SJCRH30 (cell line): ENCODE measurements around the gene ANO4. TPM values are rescaled to one million over a fixed set of nuclear protein-coding genes. Genes with fewer than 3 reads are reported as not detected.
"Not testable (repeated sequence)": the region's sequence is repeated elsewhere in the genome, so short reads cannot be mapped to it uniquely, and the experiment has no call there.

Source experiments
- DNase-seq, 2 experiments: peaks; one replicate each; pipeline ENCODE4 v3.0.0-alpha.2; 2015 to 2020
- H3K27ac ChIP-seq: fragments of 250-450 bp; sonication (Bioruptor Pico); 2 replicates; pipeline ENCODE4 v1.5.1; 2020; ENCODE audit warnings: mild to moderate bottlenecking, moderate library complexity
- H3K27me3 ChIP-seq: fragments of 250-450 bp; sonication (Bioruptor Pico); 2 replicates; pipeline ENCODE4 v1.5.1; 2020; ENCODE audit warnings: mild to moderate bottlenecking, moderate library complexity
- H3K36me3 ChIP-seq: fragments of 250-450 bp; sonication (Bioruptor Pico); 2 replicates; pipeline ENCODE4 v1.5.1; 2020; ENCODE audit warnings: mild to moderate bottlenecking, moderate library complexity
- H3K4me1 ChIP-seq: fragments of 250-450 bp; sonication (Bioruptor Pico); 2 replicates; pipeline ENCODE4 v1.5.1; 2020; ENCODE audit warnings: mild to moderate bottlenecking, moderate library complexity
- H3K4me3 ChIP-seq: fragments of 250-450 bp; sonication (Bioruptor Pico); 2 replicates; pipeline ENCODE4 v1.5.1; 2020; ENCODE audit warnings: mild to moderate bottlenecking, moderate library complexity
- H3K9me3 ChIP-seq: fragments of 250-450 bp; sonication (Bioruptor Pico); replicated peaks from 2 replicates; pipeline ENCODE4 v1.5.1; 2020; ENCODE audit warnings: mild to moderate bottlenecking, moderate library complexity
- total RNA-seq: library from RNA; depleted of rRNA; stranded (reverse); fragments of >200 nt; shearing (Covaris generic); gene quantifications from 2 replicates; pipeline ENCODE4 v1.2.3, GENCODE V29; 2014

The ANO4 gene
- total RNA-seq, 1 experiment from 2014 or later, result 0.16 TPM

- no peak for DNase-seq
- H3K27ac ChIP-seq, result no peak overlapping the region
- H3K27me3 ChIP-seq, result no peaks in the 10 kb centered on the region
Measured at GRCh38 chr12:100967189-100967588, 172.6 kb downstream of the ANO4 start.

GRCh38 chr12:100970894-100971293 lies 176.3 kb downstream of the ANO4 start:
- no peaks in the 10 kb centered on the region for H3K4me1 ChIP-seq

More at GRCh38 chr12:100967189-100967588, 172.6 kb downstream of the ANO4 start:
- Histone ChIP-seq H3K9me3 (no peaks in the 10 kb centered on the region), H3K4me3 (no peak overlapping the region), H3K4me1 (no peaks in the 10 kb centered on the region), H3K36me3 (no peaks in the 10 kb centered on the region)

GRCh38 chr12:100972121-100972520 lies 177.5 kb downstream of the ANO4 start:
- no peaks in the 10 kb centered on the region for H3K27me3 ChIP-seq
- H3K27ac ChIP-seq, result no peak overlapping the region
- no peaks in the 10 kb centered on the region for H3K9me3 ChIP-seq
- H3K36me3 ChIP-seq, result no peaks in the 10 kb centered on the region
- no peaks in the 10 kb centered on the region for H3K4me1 ChIP-seq
- no peak overlapping the region for H3K4me3 ChIP-seq
- no peak for DNase-seq

More at GRCh38 chr12:100970894-100971293, 176.3 kb downstream of the ANO4 start:
- Histone ChIP-seq H3K4me3 (no peak overlapping the region), H3K27me3 (no peaks in the 10 kb centered on the region), H3K9me3 (no peaks in the 10 kb centered on the region), H3K36me3 (no peaks in the 10 kb centered on the region), H3K27ac (no peak overlapping the region)
- DNase-seq, result no peak

- no peak for DNase-seq
Measured at GRCh38 chr12:100974341-100974740, 179.8 kb downstream of the ANO4 start.

GRCh38 chr12:100974747-100975146 lies 180.2 kb downstream of the ANO4 start:
- Histone ChIP-seq H3K9me3 (no peaks in the 10 kb centered on the region), H3K36me3 (no peaks in the 10 kb centered on the region), H3K27ac (no peak overlapping the region), H3K4me1 (no peaks in the 10 kb centered on the region), H3K4me3 (no peak overlapping the region), H3K27me3 (no peaks in the 10 kb centered on the region)
- DNase-seq, result no peak

More at GRCh38 chr12:100974341-100974740, 179.8 kb downstream of the ANO4 start:
- Histone ChIP-seq H3K27me3 (no peaks in the 10 kb centered on the region), H3K9me3 (no peaks in the 10 kb centered on the region), H3K36me3 (no peaks in the 10 kb centered on the region), H3K4me1 (no peaks in the 10 kb centered on the region), H3K4me3 (no peak overlapping the region), H3K27ac (no peak overlapping the region)

GRCh38 chr12:100976735-100977134 lies 182.2 kb downstream of the ANO4 start:
- no peak overlapping the region for H3K4me3 ChIP-seq
- no peak overlapping the region for H3K27ac ChIP-seq
- H3K9me3 ChIP-seq, result no peaks in the 10 kb centered on the region
- no peaks in the 10 kb centered on the region for H3K4me1 ChIP-seq
- DNase-seq, result no peak
- no peaks in the 10 kb centered on the region for H3K27me3 ChIP-seq
- H3K36me3 ChIP-seq, result no peaks in the 10 kb centered on the region

- no peak overlapping the region for H3K4me3 ChIP-seq
- no peaks in the 10 kb centered on the region for H3K27me3 ChIP-seq
- no peaks in the 10 kb centered on the region for H3K4me1 ChIP-seq
- no peaks in the 10 kb centered on the region for H3K9me3 ChIP-seq
- H3K27ac ChIP-seq, result no peak overlapping the region
- no peaks in the 10 kb centered on the region for H3K36me3 ChIP-seq
- no peak for DNase-seq
Measured at GRCh38 chr12:100980856-100981255, 186.3 kb downstream of the ANO4 start.

- Histone ChIP-seq H3K36me3 (no peaks in the 10 kb centered on the region), H3K27ac (no peak overlapping the region), H3K9me3 (no peaks in the 10 kb centered on the region), H3K4me1 (peaks cover 7% of the 10 kb centered on the region; the same call in 1 of the 2 replicates), H3K27me3 (no peaks in the 10 kb centered on the region), H3K4me3 (no peak overlapping the region)
- no peak for DNase-seq
Measured at GRCh38 chr12:100982511-100983183, 188.1 kb downstream of the ANO4 start.

- Histone ChIP-seq H3K9me3 (no peaks in the 10 kb centered on the region), H3K27me3 (no peaks in the 10 kb centered on the region), H3K4me1 (peaks cover 8% of the 10 kb centered on the region; the same call in 1 of the 2 replicates), H3K36me3 (no peaks in the 10 kb centered on the region), H3K4me3 (no peak overlapping the region), H3K27ac (no peak overlapping the region)
- no peak for DNase-seq
Measured at GRCh38 chr12:100984796-100985195, 190.2 kb downstream of the ANO4 start.

GRCh38 chr12:100986595-100987547 lies 192.3 kb downstream of the ANO4 start:
- no peak for DNase-seq
- no peak overlapping the region for H3K4me3 ChIP-seq

GRCh38 chr12:100987552-100988521 lies 193.3 kb downstream of the ANO4 start:
- no peak overlapping the region for H3K4me3 ChIP-seq
- peak; percentile 27 to 48 for DNase-seq
- no peaks in the 10 kb centered on the region for H3K36me3 ChIP-seq
- no peaks in the 10 kb centered on the region for H3K9me3 ChIP-seq
- no peak overlapping the region for H3K27ac ChIP-seq
- H3K27me3 ChIP-seq, result no peaks in the 10 kb centered on the region
- peaks cover 8% of the 10 kb centered on the region; the same call in 1 of the 2 replicates for H3K4me1 ChIP-seq

More at GRCh38 chr12:100986595-100987547, 192.3 kb downstream of the ANO4 start:
- peaks cover 8% of the 10 kb centered on the region; the same call in 1 of the 2 replicates for H3K4me1 ChIP-seq
- H3K27ac ChIP-seq, result no peak overlapping the region
- H3K9me3 ChIP-seq, result no peaks in the 10 kb centered on the region
- no peaks in the 10 kb centered on the region for H3K36me3 ChIP-seq
- no peaks in the 10 kb centered on the region for H3K27me3 ChIP-seq

GRCh38 chr12:100989509-100989908 lies 194.9 kb downstream of the ANO4 start:
- not testable (repeated sequence) for H3K9me3 ChIP-seq, H3K4me1 ChIP-seq, H3K27me3 ChIP-seq, H3K4me3 ChIP-seq, H3K27ac ChIP-seq, DNase-seq, H3K36me3 ChIP-seq

GRCh38 chr12:100991102-100991501 lies 196.5 kb downstream of the ANO4 start:
- Histone ChIP-seq H3K36me3 (no peaks in the 10 kb centered on the region), H3K27ac (no peak overlapping the region), H3K9me3 (no peaks in the 10 kb centered on the region), H3K4me3 (no peak overlapping the region), H3K27me3 (no peaks in the 10 kb centered on the region), H3K4me1 (peaks cover 8% of the 10 kb centered on the region; the same call in 1 of the 2 replicates)
- no peak for DNase-seq

GRCh38 chr12:100992194-100992593 lies 197.6 kb downstream of the ANO4 start:
- DNase-seq, result no peak
- Histone ChIP-seq H3K27me3 (no peaks in the 10 kb centered on the region), H3K36me3 (no peaks in the 10 kb centered on the region), H3K4me1 (peaks cover 5% of the 10 kb centered on the region; the same call in 1 of the 2 replicates), H3K9me3 (no peaks in the 10 kb centered on the region), H3K4me3 (no peak overlapping the region), H3K27ac (no peak overlapping the region)
